Measurements from ENCODE around the gene FOSL1.

DNA sequence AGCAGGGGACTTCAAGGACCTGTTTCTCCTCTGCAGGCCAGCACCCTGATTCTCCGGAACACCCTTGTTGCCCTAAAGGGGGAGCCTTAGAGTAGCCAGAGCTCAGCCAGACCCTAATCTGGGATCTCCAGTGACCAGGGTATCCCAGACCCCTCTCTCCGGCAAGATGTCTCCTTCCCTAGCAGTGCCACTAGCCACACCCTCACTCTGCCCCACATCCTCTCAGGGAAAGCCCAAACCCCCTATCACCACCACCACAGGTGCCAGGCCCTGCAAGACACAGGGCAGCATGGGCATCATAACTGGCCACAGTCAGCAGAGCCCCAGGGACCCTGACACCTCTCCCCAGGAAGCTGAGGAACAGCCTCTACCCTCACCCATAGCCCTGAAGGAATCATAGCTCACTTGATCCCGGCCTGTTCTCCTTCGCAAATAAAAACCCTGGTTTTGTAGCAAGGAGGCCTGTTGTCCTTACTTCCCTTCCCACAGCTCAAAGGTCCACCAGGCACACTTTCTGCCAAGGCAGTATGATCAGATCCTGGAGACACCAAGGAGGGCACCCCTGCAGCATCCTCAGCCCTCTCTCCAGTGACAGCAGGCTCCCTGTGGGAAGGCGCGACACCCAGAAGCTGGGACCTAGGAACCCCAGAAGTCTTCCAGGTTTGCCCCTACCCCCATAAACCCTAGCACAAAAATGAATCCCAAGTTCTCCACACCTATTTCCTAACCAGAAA, 46.8 kb downstream of the FOSL1 start:
- TF ChIP-seq, protein P1, sequence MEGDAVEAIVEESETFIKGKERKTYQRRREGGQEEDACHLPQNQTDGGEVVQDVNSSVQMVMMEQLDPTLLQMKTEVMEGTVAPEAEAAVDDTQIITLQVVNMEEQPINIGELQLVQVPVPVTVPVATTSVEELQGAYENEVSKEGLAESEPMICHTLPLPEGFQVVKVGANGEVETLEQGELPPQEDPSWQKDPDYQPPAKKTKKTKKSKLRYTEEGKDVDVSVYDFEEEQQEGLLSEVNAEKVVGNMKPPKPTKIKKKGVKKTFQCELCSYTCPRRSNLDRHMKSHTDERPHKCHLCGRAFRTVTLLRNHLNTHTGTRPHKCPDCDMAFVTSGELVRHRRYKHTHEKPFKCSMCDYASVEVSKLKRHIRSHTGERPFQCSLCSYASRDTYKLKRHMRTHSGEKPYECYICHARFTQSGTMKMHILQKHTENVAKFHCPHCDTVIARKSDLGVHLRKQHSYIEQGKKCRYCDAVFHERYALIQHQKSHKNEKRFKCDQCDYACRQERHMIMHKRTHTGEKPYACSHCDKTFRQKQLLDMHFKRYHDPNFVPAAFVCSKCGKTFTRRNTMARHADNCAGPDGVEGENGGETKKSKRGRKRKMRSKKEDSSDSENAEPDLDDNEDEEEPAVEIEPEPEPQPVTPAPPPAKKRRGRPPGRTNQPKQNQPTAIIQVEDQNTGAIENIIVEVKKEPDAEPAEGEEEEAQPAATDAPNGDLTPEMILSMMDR (IDR thresholded peaks at IDR 0.05), result no peak
- no peak for TF ChIP-seq POLR2AphosphoS5 (IDR thresholded peaks at IDR 0.05)
